HepG2 (cell line): ENCODE results near the gene TCEANC. TPM values are rescaled to one million over a fixed set of nuclear protein-coding genes. Genes with fewer than 3 reads are reported as not detected.

Experiments
- ATAC-seq: fragments of 200-7000 bp; cut with Tn5 transposase; 3 replicates; pipeline ENCODE4 v1.9.1; 2020; ENCODE audit warnings: mild to moderate bottlenecking, moderate library complexity
- BruUV-seq: library from RNA; stranded (reverse); fragments of 400-500 nt; replicated peaks from 2 replicates; lab custom pipeline; 2021; lab: Mats Ljungman, UMichigan
- CTCF ChIA-PET: fragments of 300-600 bp; formaldehyde crosslinking; extraction: SDS; loops from one replicate; lab custom pipeline; 2021; ENCODE audit warnings: low total read pairs, inconsistent platforms, low intra/inter-chr PET ratio; lab: Yijun Ruan, JAX
- POLR2A ChIA-PET: fragments of 350-600 bp; sonication (Branson Sonifier 250); formaldehyde crosslinking; loops from one replicate; lab custom pipeline; 2020; ENCODE audit warnings: antibody characterized with exemption, inconsistent platforms; lab: Yijun Ruan, JAX
- DNase-seq: peaks from one replicate; pipeline ENCODE4 v3.0.0-alpha.2; 2015; ENCODE audit warnings: low spot score
- FAIRE-seq: peaks from 3 replicates; lab custom pipeline; 2011; peaks lifted over from hg19 to GRCh38; lab: Jason Lieb, UNC
- H2AFZ ChIP-seq: one replicate; pipeline ENCODE4 v1.6.1; 2011; ENCODE audit warnings: low read length, inconsistent platforms
- H3K27ac ChIP-seq: fragments of 300-600 bp; 3 replicates; pipeline ENCODE4 v1.8.0; 2011; ENCODE audit warnings: mixed run types, mild to moderate bottlenecking, mixed read lengths, low read length, inconsistent platforms; ENCODE audit not compliant: insufficient read depth; ENCODE audit errors: extremely low read length
- H3K27me3 ChIP-seq, 2 experiments: fragments of 200-600 bp in 1 of 2; 2 replicates in 1 of 2; 3 replicates in 1 of 2; pipeline versions ENCODE4 v1.6.0 to v1.8.0; 2011; ENCODE audit warnings: low read length in 2 of 2, mild to moderate bottlenecking in 2 of 2, moderate library complexity in 2 of 2, inconsistent platforms in 1 of 2; ENCODE audit not compliant: insufficient read depth in 2 of 2, control insufficient read depth in 1 of 2
- H3K36me3 ChIP-seq, 2 experiments: fragments of 200-600 bp in 1 of 2; replicated peaks in 1 of 2; 2 replicates in 1 of 2; 3 replicates in 1 of 2; pipeline versions ENCODE4 v1.5.1 to v1.8.0; 2011; ENCODE audit warnings: low read length in 2 of 2, inconsistent platforms in 1 of 2; ENCODE audit not compliant: insufficient read depth in 2 of 2, control insufficient read depth in 1 of 2
- H3K4me1 ChIP-seq: 2 replicates; pipeline ENCODE4 v1.5.1; 2012; ENCODE audit warnings: low read length, inconsistent platforms; ENCODE audit not compliant: insufficient read depth
- H3K4me2 ChIP-seq: 2 replicates; pipeline ENCODE4 v1.6.0; 2011; ENCODE audit warnings: low read depth, low read length, inconsistent platforms
- H3K4me3 ChIP-seq, 3 experiments: fragments of 200-600 bp in 1 of 3; sonication (generic), shearing (Covaris generic) in 1 of 3; replicated peaks in 1 of 3; 2 replicates each; pipeline ENCODE4 v1.5.1; 2011 to 2016; ENCODE audit warnings: low read length in 3 of 3, inconsistent platforms in 2 of 3, low read depth in 2 of 3, mild to moderate bottlenecking in 2 of 3, control low read depth in 1 of 3, mixed read lengths in 1 of 3; ENCODE audit not compliant: insufficient read depth in 1 of 3
- H3K79me2 ChIP-seq: one replicate; pipeline ENCODE4 v1.6.1; 2011; ENCODE audit warnings: low read length, inconsistent platforms; ENCODE audit not compliant: insufficient read depth
- H3K9ac ChIP-seq: 2 replicates; pipeline ENCODE4 v1.6.0; 2011; ENCODE audit warnings: mild to moderate bottlenecking, low read depth, low read length, inconsistent platforms; ENCODE audit not compliant: insufficient read depth
- H3K9me3 ChIP-seq: 2 replicates; pipeline ENCODE4 v1.5.1; 2012; ENCODE audit warnings: mild to moderate bottlenecking, low read length
- H4K20me1 ChIP-seq: 2 replicates; pipeline ENCODE4 v1.6.0; 2011; ENCODE audit warnings: inconsistent platforms, mild to moderate bottlenecking, low read length, moderate library complexity; ENCODE audit not compliant: insufficient read depth
- FOSL2 ChIP-seq: sonication (generic); formaldehyde crosslinking; IDR thresholded peaks from 2 replicates; pipeline ENCODE4 v1.4.0; 2020; ENCODE audit warnings: missing genetic modification reagents
- KLF12 ChIP-seq: sonication (generic); formaldehyde crosslinking; IDR thresholded peaks from 2 replicates; pipeline ENCODE4 v1.4.0; 2020; ENCODE audit warnings: missing genetic modification reagents, borderline replicate concordance
- SIX4 ChIP-seq: sonication (generic); formaldehyde crosslinking; IDR thresholded peaks from 2 replicates; pipeline ENCODE4 v1.4.0; 2020; ENCODE audit warnings: missing genetic modification reagents
- SPEN ChIP-seq: sonication (generic); formaldehyde crosslinking; IDR thresholded peaks from 2 replicates; pipeline ENCODE4 v1.5.1; 2020; ENCODE audit warnings: low read depth, mild to moderate bottlenecking, missing genetic modification reagents
- U2AF2 ChIP-seq: fragments of 200-400 bp; formaldehyde crosslinking; IDR thresholded peaks from 2 replicates; pipeline ENCODE4 v1.6.1; 2017; ENCODE audit warnings: low read depth, mild to moderate bottlenecking, low read length
- ZBTB21 ChIP-seq: sonication (generic); formaldehyde crosslinking; IDR thresholded peaks from 2 replicates; pipeline ENCODE4 v1.4.0; 2020; ENCODE audit warnings: missing genetic modification reagents
- ZMAT3 ChIP-seq: sonication (generic); formaldehyde crosslinking; conservative IDR thresholded peaks from 2 replicates; pipeline ENCODE4 v1.7.0; 2021; ENCODE audit warnings: missing genetic modification reagents
- ZNF263 ChIP-seq: sonication (generic); formaldehyde crosslinking; IDR thresholded peaks from 2 replicates; pipeline ENCODE4 v1.4.0; 2020; ENCODE audit warnings: missing genetic modification reagents
- WGBS: methylation state at CpG from one replicate; pipeline ENCODE4 v1.1.6; 2017; ENCODE audit warnings: low lambda C conversion rate; 5-methylcytosine and 5-hydroxymethylcytosine counted together
- in situ Hi-C: cut with HindIII; loops from 2 replicates; pipeline ENCODE4 v1.10.0; 2017; ENCODE audit warnings: low pct_unique_long_range_greater_than_20kb; ENCODE audit not compliant: extremely low pct_ligation_motif_present
- intact Hi-C: fragments of 100-400 bp; cut with micrococcal nuclease; formaldehyde crosslinking; loops from one replicate; pipeline ENCODE4 v1.10.0; 2022; ENCODE audit not compliant: unreplicated experiment
- polyA plus RNA-seq, 8 experiments: library from polyadenylated mRNA; depleted of rRNA in 3 of 8; stranded (reverse) in 7 of 8; unstranded in 1 of 8; fragments of >200 nt; fragmentation: Illumina TruSeq in 4 of 8; extraction: Trizol in 4 of 8; gene quantifications; 2 replicates each; pipeline versions ENCODE4 v1.2.1 to v1.2.3, GENCODE V29; 2011 to 2016; ENCODE audit warnings: low read depth in 4 of 8, missing spikeins in 1 of 8, mixed read lengths in 1 of 8; ENCODE audit not compliant: insufficient read depth in 1 of 8
- total RNA-seq, 5 experiments: library from RNA; depleted of rRNA; stranded (reverse); fragments of >200 nt; fragmentation: Illumina TruSeq; extraction: Trizol; gene quantifications; 2 replicates each; pipeline ENCODE4 v1.2.3, GENCODE V29; 2016; ENCODE audit warnings: low read depth in 1 of 5
- TF ChIP-seq, protein P1 (sequence below): sonication (generic); formaldehyde crosslinking; IDR thresholded peaks from 2 replicates; pipeline ENCODE4 v1.8.1; 2023; ENCODE audit warnings: mild to moderate bottlenecking, missing genetic modification reagents
- TF ChIP-seq, protein P2 (sequence below): sonication (generic); formaldehyde crosslinking; IDR thresholded peaks from 2 replicates; pipeline ENCODE4 v1.5.0; 2020; ENCODE audit warnings: missing genetic modification reagents

The TCEANC gene
- total and polyA plus RNA-seq, 2 of the 13 experiments (the other 11 are each of a cell fraction or from before 2014, with no cell fraction given), result 0.51 to 0.97 TPM

DNA sequence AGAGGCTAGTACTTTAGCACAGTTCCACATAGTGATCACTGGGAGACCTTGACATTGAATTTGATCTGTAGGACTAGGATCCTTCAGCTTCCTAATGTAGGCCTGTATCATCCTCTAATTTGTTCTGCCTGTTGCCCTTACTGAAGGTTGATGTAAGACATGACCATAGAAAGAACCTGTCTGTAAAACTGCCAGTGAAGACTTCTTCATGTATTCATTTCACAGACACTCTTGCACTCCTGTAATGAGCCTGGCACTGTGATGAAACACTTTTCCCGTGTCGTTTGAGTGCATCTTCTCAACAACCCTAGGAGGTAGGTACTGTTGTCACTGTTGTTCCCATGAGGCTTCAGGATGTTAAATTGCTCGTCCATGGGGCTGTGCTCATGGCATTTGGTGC, 50.6 kb downstream of the TCEANC start:
- no peak overlapping the region for H3K9ac ChIP-seq
- H3K4me2 ChIP-seq, result no peak overlapping the region
- BruUV-seq, result no TSS peak
- ATAC-seq, result no peak
- no peak overlapping the region for H2AFZ ChIP-seq
- no peaks in the 10 kb centered on the region for H3K4me1 ChIP-seq
- TF ChIP-seq SIX4 (CRISPR knock-in tag) (no peak), ZMAT3 (no peak), ZNF263 (CRISPR knock-in tag) (no peak), U2AF2 (no peak), ZBTB21 (CRISPR knock-in tag) (no peak), SPEN (CRISPR knock-in tag) (no peak), KLF12 (CRISPR knock-in tag) (no peak), FOSL2 (no peak)
- TF ChIP-seq, protein P1, sequence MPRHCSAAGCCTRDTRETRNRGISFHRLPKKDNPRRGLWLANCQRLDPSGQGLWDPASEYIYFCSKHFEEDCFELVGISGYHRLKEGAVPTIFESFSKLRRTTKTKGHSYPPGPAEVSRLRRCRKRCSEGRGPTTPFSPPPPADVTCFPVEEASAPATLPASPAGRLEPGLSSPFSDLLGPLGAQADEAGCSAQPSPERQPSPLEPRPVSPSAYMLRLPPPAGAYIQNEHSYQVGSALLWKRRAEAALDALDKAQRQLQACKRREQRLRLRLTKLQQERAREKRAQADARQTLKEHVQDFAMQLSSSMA (CRISPR knock-in tag), result no peak
- TF ChIP-seq, protein P2, sequence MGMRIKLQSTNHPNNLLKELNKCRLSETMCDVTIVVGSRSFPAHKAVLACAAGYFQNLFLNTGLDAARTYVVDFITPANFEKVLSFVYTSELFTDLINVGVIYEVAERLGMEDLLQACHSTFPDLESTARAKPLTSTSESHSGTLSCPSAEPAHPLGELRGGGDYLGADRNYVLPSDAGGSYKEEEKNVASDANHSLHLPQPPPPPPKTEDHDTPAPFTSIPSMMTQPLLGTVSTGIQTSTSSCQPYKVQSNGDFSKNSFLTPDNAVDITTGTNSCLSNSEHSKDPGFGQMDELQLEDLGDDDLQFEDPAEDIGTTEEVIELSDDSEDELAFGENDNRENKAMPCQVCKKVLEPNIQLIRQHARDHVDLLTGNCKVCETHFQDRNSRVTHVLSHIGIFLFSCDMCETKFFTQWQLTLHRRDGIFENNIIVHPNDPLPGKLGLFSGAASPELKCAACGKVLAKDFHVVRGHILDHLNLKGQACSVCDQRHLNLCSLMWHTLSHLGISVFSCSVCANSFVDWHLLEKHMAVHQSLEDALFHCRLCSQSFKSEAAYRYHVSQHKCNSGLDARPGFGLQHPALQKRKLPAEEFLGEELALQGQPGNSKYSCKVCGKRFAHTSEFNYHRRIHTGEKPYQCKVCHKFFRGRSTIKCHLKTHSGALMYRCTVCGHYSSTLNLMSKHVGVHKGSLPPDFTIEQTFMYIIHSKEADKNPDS, result no peak
- TF ChIP-seq, all 625 proteins: peak for 0
- DNase-seq (no peak), FAIRE-seq (no peak)
- WGBS, result 80% methylated on average over 2 of the region's 3 CpGs
- no peak overlapping the region for H3K4me3 ChIP-seq
- no peaks in the 10 kb centered on the region; a peak in 1 of 5 replicates for H3K36me3 ChIP-seq
- in situ Hi-C loops (no loop called here), intact Hi-C loops (no loop called here)
- ChIA-PET CTCF (no interaction called here), POLR2A (interaction anchor here (1.5 kb wide), 1 partner anchor 15 kb away, joined by 3 read pairs; the partner anchor contains the start of gene RAB9A)
- no peak overlapping the region for H3K27ac ChIP-seq
- H3K9me3 ChIP-seq, result no peaks in the 10 kb centered on the region
- H3K27me3 ChIP-seq, result no peaks in the 10 kb centered on the region
- H4K20me1 ChIP-seq, result 0 out of 2 replicates have a peak, but pooled peaks cover 3% of the 10 kb centered on the region
- H3K79me2 ChIP-seq, result peaks cover 28% of the 10 kb centered on the region
